SW480 (cell line): Measurements from ENCODE around the gene PPAT.

ENCODE experiments used
- DNase-seq: peaks from one replicate; pipeline ENCODE4 v3.0.0-alpha.2; 2016; ENCODE audit warnings: low spot score

PPAT gene

DNA sequence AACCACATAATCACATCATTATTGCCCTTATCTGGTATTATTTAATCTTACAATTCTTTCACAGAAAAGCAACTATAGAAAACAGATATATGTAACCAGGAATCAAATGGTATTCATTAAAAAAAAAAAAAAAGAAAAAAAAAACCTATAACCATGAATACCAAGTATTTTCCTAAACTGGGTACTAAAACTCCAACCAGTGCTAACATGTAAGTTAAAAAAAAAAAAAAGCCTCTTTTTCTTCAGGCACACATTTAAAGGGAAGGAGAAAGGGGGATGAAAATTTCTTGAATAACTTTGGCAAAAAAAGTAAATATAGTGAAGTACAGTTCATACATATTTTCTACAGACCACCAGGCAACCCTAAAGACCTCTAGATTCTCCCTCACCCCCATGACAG, 2.1 kb downstream of the PPAT start:
- no peak for DNase-seq

DNA sequence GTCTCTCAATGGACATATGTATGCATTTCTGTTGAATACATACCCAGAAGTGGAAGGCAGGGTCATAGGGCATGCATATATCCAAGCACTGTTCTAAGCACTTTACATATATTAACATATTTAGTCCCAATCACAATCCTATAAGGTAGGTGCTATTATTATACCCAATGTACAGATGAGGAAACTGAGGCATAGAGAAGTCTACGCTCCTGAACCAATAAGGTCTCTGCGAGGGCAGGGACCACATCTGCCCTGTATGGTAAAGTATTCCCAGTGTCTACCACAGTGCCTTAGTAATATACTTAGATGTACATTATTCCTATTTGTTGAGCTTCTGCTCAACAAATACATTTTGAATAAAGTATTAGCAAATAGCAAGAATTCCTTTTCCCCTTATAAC, 5.2 kb downstream of the PPAT start:
- no peak for DNase-seq

DNA sequence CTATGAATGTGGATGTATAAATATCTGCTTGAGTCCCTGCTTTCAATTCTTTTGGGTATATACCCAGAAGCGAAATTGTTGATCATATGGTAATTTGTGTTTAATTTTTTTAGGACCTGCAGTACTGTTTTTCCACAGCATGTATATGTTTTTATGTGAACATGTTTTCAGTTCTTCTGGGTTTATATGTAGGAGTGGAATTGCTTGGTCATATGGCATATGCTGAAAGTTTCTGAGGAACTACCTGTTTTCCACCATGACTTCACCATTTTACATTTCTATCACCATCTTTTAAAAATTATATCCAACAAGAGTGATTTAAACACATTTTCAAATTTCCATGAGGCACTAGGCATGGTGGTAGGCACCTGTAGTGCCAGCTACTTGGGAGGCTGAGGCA, 8.2 kb downstream of the PPAT start:
- DNase-seq: no peak

DNA sequence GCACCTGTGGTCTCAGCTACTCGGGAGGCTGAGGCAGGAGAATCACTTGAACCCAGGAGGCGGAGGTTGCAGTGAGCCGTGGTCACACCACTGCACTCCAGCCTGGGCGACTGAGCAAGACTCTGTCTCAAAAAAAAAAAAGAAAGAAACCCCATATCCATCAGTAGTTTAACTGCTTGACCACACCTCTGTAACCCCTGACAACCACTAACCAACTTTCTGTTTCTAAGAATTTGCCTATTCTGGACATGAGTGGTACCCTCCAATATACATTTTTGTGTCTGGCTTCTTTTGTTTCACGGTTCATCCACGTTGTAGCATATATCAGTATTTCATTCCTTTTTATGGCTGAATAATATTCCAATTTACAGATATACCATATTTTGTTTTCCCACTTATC, 9.1 kb downstream of the PPAT start:
- DNase-seq: no peak

DNA sequence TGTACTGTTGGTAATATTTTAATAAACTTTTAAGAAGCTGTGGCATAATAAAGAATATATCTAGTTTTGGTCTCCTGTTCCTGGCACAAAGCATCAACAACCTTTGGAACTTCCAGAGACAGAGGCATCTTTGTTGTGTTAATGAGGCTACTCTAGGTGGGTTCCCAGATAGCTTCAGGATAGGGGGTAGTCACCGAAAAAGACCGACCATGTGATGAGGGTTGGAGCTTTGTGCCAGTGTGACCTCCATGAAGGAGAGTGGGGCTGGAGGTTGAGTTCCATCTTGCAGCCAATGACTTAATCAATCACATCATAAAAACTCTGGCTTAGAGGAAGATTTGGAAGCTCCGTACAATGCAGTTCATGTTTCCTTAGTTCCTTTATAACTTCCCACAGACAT, 9.9 kb downstream of the PPAT start:
- no peak for DNase-seq

DNA sequence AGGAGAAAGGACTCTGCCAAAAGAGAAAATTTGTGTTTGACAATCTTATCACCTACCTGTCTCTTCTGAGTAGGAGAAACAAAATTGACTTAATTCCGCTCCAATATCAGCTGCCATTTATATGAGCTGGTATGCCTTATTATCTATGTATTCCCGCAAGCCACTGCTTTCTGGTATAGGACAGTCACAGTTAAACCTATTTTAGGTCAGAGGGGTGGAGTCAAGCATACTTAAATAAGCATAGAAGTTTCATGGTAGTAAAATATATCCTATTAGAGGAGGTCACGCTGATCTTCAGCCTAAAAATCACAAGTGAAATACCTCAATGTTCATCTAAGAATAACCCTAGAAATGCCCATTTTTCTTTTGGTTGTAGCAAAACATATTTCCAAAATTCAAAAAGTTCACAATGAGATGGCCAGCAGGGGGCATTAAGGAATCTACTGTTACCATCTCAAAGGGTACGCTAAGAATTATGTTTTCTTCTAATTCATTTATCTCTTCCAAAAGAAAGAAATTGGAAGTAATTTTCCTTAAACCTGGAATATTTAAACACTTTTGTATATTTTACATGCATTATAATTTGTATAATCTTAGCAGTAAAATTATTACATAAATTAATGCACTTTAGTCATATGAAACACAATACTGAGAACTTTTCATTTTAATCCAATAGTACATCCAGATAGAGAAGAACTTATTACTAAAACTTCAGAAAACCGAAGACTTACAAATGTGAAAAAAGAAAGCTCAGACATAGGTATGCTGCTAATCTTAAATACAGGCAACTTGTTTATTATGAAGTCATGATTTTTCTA, 10.5 kb downstream of the PPAT start:
- no peak for DNase-seq

DNA sequence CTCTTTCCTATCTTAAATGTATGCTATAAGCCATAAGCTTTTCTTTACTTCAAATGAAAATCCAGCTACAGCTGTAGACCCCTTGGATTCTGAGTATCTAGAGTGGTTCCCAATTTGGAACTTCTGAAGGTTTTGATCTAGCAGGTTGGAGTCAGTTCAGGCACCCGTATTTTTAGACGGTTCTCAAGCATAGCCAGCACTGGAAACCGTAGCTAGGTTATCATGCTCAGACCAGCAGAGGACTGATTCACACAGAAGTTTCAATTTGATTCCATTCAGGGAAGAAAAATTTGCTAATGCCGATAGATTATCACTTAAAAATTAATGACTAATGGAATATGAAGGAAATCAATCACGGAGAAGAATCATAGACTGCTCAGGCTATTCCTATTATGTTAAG, 11.2 kb downstream of the PPAT start:
- DNase-seq: no peak

DNA sequence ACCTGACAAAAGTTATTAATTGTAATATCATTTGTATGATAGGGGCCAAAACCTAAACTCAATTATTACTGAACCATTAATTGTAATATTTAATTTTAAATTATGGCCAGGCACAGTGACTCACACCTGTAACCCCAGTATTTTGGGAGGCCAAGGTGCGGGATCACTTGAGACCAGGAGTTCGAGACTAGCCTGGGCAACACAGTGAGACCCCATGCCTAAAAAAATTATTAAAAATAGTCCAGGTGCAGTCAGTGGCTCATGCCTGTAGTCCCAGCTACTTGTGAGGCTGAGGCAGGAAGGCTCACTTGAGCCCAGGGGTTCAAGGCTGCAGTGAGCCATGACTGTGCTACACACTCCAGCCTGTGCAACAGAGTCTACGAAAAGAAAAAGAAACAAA, 18.0 kb downstream of the PPAT start:
- no peak for DNase-seq

DNA sequence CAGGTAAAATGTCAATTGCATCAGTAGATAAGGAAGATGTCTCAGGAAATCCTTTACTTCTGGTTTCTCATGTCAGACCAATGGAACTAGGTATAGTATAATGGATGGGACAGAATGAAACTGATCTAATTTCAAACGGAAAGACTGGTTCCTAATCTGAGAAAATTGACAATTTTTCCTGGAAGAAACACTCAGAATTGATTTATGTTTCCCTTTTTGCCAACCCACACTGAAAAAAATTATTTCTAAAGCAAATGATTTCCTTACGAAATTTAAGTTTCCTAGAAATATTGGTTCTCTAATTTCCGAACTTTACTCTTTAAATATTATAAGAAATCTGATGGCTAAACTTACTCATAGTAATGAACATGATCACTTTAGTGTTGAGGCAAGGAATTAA, 19.1 kb downstream of the PPAT start:
- DNase-seq: no peak

DNA sequence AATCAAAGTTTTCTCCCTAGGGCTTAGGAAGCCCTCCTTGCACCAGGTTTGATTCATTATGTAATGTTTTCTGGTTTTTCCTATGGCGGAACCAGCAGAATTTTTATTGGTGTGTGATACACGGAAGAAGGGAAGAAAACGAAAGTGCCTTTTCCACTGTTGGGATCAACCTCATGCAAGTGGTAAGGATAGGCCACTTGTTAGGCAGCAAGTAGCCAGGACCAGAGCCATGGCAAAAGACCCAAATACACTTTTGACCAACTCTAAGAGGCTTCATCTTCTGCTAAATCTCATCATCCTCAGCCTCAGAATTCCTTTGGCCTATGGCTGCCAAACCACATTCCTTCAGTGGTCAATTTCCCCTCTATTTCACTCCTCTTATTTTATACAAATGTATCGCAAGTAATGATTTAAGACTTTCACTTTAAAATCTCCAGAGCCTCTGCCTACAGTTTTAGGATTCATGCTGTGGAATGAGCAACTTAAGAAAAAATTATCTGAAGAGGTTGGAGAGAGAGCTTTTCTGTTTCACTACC, 21.2 kb downstream of the PPAT start:
- DNase-seq: no peak

DNA sequence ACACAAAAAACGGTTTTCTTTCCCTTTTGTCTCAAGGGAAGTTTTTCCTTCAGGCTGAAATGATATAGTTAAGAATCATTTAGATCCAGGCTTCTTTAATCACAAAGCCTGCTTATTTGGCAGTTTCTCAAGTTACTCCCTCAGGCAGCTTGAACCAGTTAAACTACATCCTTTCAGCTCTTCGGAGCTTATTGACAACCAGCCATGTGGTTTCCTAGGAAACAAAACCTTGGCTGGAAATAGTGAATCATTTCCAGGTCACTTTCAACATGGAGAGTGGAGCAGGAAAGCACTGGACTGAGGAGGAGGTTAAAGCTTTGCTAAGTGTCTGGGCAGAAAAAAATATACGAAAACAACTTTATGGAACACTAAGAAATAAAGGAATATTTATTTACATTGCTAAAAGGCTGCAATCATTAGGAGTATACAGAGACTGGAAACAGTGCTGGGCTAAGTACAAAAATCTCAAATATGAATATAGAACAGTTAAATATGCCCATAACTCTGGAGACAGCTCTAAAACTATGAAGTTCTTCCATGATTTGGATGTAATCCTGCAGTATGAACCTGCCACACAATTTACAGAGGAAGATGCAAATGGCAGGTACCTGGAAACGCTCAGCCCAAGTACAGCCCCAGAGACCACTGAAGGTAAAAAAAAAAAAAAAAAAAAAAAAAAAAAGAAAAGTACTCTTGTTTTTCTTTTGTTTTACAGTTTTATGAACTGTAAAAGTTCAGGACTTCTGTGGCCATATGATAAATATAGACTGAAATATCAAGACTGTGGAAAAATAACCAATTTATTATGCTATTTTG, 25.0 kb downstream of the PPAT start:
- DNase-seq: peak; percentile 27

DNA sequence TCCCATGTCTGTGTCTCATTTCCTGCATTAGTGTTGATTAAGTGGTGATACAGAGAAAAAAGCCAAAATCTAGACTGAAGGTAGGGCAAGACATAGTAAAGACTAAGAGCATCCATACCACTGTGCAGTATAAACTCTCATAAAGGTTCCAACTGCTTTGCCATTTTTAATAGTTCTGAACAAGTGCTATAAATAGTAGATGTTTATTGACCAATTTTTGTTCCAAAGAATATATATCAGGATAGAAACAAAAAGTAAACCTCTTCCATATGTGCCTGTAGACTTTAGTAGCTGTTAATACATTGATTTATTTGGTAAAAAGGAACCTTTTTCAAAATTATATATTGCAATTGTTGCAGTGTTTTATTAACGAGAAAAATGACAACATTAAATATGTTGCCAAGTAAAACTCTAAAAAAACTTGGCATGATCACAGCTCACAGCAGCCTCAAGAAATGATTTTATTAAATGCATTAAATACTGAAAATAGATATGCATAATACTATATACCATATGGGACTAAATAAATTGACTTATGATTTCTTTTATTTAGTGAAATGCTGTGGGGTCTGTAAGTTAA, 25.8 kb downstream of the PPAT start:
- DNase-seq: no peak

DNA sequence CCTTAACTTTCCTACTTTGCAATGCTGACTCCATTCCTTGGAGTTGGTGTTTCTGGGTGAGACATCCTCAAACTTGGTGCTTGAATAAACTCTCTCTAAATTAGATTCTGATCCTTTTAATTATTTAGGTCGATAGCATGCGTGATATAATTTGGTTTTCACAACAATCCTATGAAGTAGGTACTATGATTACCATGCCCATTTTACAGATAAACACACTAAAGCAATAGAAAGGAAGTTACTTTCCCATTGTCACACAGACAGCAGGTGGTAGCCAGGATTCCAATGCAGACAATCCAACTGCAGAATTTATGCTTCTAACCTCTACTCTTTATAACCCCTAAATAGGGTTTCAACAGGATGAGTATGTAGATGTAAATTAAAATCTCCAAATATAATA, 26.4 kb downstream of the PPAT start:
- no peak for DNase-seq

DNA sequence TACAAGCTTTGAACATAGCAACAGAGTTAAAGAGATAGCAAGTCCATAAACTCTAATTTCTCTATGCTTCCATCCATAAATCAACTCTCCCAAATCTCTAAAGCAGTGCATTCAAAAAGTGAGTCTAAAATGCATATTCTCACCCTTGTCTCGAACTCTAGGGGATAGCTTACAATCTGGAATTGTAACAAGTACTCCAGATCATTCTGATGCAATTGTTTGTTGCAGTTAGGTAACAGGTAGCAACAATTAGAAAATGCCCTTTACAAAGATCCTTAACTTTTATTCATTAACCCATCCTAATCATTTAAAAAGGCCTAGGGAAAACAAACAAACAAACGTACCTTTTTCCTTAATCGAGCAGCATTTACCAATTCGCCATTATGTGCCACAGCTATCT, 29.3 kb downstream of the PPAT start:
- DNase-seq: no peak

DNA sequence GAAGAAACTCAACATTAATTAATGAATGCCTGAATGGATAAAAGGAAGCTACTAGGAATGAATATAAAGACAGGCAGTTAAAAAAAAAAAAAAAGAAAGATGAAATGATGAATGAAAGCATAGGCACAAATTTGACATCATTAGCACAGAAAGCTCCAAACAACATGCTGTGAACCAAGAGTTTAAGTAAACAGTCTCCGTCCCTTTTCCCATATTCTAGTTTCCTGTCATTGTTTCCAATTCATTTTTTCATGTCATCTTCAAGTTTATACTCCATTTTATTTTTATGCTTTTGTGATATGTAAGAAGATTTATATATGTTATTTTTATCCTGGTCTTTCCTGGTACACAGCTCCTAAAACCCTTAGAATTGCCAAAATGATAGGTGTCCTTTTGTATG, 30.4 kb downstream of the PPAT start:
- no peak for DNase-seq

DNA sequence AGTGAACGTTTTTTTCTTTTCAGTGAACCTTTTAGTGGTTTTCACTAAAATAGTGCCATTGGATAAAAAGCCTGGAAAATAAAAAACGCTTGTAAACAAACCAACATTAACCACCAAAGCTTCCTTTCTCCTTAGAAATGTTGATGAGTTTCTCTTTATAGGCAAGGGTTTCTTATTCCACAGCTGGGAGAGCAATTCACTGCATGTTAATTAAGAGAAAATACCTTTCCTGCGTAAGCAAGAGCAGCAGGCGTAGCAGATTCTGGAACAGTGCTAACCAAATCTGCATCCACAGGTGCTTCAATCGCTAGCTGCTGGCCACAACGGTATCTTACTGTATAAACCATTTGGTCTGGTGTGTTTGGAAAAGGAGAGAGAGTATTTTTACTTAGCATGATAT, 34.9 kb downstream of the PPAT start:
- DNase-seq: no peak

DNA sequence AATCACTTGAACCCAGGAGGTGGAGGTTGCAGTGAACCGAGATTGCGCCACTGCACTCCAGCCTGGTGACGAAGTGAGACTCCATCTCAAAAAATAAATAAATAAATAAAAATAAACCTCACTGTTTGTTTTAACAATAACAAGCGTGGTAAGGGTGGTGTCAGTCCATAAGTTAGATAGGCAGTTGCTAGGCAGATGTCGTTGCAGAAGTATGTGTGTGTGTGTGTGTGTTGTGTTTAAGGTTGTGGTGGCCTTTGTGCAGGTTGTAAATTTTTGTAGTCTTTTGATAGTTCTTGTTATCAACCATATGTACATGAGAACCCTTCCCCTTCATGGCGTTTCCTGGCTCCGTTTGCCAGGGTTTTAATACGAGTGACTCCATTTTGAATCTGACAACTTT, 44.1 kb downstream of the PPAT start:
- DNase-seq: no peak

DNA sequence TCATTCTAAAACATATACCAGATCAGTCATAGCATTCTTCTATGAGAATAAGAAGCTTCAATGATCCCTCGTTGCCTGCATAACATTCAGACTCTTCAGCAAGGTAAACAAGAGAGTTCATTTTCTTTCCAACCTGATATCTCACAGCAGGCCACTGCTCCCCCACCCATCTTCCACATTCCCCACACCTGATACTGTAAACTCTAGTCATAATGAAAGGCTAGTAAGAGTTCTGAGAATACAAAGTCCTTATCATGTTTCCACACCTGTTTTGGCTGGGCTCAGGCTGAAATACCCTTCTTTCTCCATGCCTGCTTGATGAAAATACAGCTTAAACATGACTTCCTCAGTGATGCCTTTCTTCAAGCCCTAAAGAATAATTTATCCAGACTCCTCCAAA, 45.9 kb downstream of the PPAT start:
- no peak for DNase-seq

DNA sequence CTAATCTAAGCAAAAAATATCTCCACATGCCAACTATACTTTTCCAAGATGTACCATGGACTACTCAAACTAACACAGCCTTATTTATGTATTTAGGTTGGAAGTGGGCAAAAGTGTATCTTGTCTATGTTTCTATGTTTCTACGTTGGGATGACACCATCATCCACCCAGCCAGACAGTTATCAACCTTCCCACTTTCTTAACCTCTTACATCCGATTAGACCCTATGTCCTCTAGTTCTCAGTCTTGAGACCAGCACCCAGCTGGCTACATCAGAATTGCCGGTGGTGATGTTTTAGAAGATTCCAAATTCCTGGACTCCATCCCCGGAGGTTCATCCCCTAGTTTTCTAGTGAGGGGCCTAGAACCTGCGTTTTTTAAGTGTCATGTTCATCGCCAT, 47.1 kb downstream of the PPAT start:
- DNase-seq: no peak

DNA sequence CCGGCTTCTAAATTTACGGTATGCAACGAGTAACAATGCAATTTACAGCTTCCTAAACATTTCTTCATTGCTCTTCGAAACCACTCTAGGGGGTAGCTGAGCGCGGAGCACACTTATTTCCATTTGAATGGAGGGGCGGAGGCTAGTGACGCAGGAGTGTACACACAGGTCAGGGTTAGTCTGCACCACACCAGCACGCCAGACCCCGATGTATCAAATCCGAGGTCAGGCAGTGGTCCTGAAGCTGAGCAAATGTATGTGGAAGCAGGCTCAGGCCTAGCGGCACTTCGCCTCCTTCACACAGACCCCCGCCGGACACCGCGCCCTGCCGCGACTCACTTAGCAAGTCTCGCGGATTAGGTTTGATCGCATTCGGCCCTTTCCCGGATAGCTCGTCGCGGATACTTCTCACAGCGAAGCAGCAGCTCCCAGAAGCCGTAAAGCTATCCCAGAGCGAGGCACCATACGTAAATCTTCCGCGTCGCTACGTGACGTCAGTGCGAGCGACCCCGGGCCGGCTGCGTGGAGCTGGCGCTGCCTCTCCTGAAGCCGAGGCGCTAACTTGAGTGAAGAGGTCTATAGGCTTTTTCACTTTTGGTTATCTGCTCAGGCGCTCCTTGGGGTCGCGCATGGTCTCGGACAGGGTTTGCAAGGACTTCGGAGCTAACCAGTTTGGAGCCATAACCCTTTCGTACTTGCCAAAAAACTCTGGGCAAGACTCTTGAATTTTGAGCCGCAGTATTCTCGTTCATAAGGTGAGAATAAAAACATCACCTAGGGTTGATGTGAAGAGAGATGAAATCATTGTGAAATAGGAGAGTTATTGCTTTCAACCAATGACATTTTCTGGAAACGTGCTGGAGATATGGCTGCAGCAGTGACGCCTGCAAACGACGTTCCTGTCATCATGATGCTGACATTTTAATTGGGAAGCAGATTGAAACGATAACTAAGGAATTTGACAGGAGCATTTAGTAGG, 48.1 kb downstream of the PPAT start, which contains the start of gene AASDH:
AASDH (minus strand) TSS at position 469 of the 979 bp plus-strand sequence. CDS start 3,192 bp downstream, outside the sequence.
- DNase-seq: peak; percentile 90

DNA sequence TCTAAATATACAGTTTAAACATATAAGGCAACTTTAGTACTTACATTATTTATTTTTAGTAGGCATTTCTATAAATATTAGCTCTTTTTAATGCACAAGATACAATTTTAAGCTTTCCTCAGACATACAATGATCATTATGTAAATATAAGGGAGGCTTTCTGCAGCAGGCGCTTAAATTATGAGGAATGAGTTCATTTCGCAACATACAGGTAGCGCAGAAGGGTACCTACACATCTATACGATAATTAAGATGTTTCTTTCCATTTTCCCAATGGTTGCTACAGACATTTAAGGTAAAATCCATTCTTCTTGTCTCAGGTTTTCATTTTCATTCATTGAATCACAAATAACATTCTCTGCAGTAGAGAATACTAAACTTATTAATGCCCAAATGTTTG, 49.3 kb downstream of the PPAT start:
- DNase-seq: no peak

DNA sequence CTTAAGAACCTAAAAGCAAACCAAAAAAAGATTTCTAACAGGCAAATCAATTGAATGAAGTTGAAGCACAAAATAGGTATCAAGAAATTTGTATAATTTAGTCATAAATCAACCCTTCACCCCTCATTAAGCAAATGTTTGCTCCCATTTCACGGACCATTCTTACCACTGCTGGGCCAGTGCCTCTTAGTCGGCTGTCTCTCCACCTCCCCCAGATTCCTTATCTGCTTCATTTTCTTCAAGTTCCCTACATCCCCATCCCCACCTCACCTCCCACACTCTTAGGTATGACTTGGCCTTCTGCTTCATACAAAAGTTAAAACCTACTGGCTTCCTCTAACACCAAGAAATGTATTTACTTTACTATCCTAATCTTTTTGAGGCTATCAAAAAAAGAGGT, 60.0 kb downstream of the PPAT start:
- DNase-seq: no peak
